Prostate gland (tissue), 2 donors: ENCODE results near the gene SPOP.

Experiments used
- CTCF ChIP-seq, 4 experiments: fragments of 200-600 bp in 2 of 4; fragments of 450-650 bp in 2 of 4; sonication (generic) in 2 of 4; IDR thresholded peaks; 1 replicate in 3 of 4; 2 replicates in 1 of 4; pipeline ENCODE4 v1.5.1; 2016 to 2019; ENCODE audit warnings: antibody characterized with exemption in 4 of 4, mild to moderate bottlenecking in 2 of 4, moderate library complexity in 2 of 4
- POLR2A ChIP-seq: fragments of 450-650 bp; IDR thresholded peaks from one replicate; pipeline ENCODE4 v1.6.1; 2016; ENCODE audit warnings: antibody characterized with exemption, mild to moderate bottlenecking
- POLR2AphosphoS5 ChIP-seq: sonication (generic); formaldehyde crosslinking; IDR thresholded peaks from one replicate; pipeline ENCODE4 v1.6.1; 2017; ENCODE audit warnings: antibody characterized with exemption

GRCh38 chr17:49677134-49677932, 564 bp downstream of the SPOP start:
- TF ChIP-seq CTCF (IDR thresholded peaks at IDR 0.05) (peak in 2 of 4 experiments; percentile 17 to 20), POLR2A (no peak), POLR2AphosphoS5 (peak; percentile 87)
